SKM-1 (cell line): ENCODE results near the gene RARA.

Experiments used
- DNase-seq: peaks from one replicate; lab custom pipeline; 2025; ENCODE audit not compliant: unreplicated experiment; lab: John Stamatoyannopoulos, UW

RARA gene

GRCh38 chr17:40345161-40345993 lies 36.4 kb downstream of the RARA start:
- DNase-seq, result no peak

DNA sequence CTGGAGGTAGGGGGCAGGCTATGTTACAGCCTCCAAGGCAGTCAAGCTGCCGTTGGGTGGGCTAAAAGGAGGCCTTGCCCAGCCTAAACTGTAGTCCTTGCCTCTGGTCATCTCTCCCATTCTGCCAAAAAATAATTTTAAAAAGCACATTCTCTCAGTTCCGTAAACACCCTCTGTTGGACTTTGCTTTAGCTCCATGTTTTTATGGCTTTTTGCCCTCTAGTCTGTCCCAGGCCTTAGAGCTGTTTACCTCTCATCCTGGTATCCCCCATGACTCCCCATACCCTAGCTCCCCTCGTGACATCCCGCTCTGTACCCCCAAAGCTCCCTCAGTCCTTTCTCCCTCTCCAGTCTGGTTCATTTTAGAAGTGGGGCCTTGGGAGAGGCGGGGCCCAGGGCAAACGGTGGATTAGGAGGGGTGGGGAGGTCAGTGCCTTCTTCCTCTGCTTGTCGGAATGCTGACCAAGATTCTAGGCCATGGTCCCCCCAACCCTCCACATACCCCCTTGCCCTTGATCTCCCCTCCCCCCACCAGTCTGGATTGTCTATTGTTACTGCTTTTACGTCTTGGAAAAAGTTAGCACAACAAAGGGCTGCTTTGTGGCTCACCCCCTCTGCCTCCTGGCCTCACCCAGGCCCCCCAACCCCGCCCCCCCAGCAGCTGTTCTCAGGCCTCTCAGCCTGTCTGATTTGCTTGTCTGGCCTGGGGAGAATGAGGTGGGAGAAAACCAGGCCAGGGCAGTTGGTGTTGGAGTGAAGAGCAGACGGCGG lies 37.2 kb downstream of the RARA start:
- DNase-seq, result no peak

- no peak for DNase-seq
Observed at GRCh38 chr17:40346765-40347158, 37.8 kb downstream of the RARA start.

GRCh38 chr17:40347319-40348135 lies 38.5 kb downstream of the RARA start:
- no peak for DNase-seq

GRCh38 chr17:40348136-40348504 lies 39.1 kb downstream of the RARA start:
- no peak for DNase-seq

GRCh38 chr17:40348562-40349476 lies 39.8 kb downstream of the RARA start:
- DNase-seq, result no peak

DNA sequence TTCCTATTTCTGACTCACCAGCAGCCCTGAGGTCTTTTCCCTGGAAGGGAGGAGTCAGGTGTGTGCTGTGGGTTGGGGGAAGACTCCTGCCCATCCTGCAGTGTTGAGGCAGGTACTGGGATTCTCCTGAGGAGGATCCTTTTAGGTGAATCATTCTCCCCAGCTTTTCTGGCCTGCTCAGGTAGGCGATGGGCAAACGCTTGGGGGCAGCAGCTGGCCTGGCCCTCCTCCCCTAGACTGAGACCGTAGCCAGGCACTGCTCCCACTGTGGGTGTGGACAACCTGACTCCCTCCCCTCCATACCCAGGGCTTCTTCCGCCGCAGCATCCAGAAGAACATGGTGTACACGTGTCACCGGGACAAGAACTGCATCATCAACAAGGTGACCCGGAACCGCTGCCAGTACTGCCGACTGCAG lies 40.5 kb downstream of the RARA start:
- no peak for DNase-seq

GRCh38 chr17:40349895-40350688 lies 41.1 kb downstream of the RARA start:
- no peak for DNase-seq

DNA sequence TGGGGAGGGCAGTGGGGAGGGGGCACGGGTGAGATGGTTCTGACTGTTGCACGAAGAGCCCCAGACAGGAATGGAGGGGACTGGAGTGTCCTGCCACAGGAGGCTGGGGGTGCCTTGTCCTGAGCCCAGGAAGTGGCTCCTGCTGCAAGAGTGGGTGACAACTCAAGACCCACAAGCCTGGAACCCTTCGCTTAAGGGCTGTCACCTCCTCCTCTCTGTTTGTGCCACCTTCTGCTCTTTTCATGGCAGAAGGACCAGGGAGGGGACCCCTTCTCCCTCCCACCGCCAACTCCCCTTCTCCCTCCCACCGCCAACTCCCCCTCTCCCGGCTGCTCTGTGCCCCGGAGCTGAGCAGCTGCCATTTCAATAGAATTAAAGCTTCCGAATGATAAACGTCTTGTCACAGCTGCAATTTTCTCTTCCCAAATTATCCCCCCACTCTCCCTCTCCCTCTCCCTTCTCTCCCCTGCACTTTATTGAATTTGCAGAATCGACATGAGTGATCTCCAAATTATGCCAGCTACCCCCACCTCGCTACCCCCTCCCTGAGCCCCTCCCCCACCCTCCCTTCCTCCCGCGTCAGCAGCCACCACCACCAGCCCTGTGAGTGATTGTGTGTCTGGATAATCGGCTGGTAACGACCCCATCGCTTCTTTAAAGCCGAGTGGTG lies 41.8 kb downstream of the RARA start:
- DNase-seq, result no peak

- DNase-seq, result no peak
Observed at GRCh38 chr17:40351359-40352236, 42.6 kb downstream of the RARA start.

DNA sequence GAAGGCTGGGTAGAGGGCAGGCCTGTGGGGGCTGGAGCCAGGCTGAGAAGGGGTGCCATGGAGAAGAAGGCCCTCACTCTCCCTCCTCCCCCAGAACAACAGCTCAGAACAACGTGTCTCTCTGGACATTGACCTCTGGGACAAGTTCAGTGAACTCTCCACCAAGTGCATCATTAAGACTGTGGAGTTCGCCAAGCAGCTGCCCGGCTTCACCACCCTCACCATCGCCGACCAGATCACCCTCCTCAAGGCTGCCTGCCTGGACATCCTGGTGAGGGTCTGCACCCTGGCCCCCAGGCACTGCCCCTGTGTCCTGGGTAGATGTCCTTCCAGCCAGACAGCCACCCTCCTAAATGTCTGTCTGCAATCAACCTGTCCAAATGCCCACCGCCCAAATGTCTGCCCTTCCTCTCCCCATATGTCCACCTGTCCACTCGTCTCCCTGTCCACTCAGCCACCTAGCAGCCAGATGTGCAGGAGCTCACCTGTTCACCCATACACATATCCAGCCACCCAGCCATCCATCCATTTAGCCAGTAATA lies 43.3 kb downstream of the RARA start:
- DNase-seq, result no peak

DNA sequence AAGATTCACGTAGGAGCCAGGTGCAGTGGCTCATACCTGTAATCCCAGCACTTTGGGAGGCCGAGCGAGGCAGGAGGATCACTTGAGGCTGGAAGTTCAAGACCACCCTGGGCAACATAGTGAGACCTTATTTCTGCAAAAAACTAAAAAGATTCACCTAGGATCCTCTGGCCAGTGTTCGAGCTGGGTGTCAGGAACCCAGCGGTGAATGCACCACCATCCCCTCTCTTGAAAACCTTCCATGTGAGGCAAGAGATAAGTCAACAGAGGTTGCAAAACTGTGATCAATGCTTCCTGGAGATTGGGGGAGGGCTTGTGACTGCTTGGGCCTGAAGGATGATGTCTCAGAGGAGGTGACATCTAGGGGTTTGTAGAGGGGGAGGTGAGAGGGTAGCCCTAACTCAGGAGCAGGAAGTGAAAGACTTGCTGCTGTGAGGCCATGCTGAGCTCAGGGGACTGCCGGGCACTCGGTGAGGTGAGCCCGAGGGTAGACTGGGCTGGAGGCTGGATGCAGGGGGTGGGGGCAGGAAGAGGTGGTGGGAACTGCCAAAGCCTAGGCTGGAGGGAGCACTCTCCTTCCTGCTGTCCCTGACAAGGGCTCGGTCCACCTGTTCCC lies 43.9 kb downstream of the RARA start:
- DNase-seq, result peak; percentile 90

DNA sequence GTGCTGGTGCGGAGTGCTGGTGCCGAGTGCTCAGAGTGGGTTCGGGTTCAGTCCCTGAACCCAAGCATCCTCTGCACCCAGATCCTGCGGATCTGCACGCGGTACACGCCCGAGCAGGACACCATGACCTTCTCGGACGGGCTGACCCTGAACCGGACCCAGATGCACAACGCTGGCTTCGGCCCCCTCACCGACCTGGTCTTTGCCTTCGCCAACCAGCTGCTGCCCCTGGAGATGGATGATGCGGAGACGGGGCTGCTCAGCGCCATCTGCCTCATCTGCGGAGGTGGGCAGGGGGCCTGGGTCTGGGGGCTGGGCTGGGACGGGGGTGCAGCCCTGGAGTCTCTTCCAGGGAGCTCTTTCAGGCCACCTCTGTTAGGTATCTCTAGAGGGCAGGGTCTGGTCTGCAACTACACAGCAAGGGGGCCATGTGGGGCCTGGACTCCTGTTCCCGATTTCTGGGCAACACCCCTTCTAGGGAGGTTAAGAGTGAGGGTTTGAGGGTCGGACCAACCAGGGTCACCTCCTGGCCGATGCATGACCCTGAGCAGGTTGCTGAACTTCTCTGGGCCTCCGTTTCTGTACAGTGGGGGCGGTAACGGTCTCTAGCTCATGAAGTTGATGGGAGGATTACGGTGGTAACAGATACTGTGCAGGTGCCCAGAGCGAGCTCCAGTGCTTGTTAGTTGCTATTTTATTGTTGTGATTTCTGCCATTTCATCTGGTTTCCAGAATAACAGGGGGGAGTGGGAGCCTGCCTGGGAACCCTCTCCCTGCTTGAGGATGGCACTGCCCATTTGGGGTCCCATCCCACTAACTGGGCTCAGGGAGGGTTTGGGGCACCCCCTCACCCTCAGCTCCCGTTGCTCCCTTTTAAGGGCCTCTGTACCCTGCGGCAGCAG lies 45.5 kb downstream of the RARA start:
- DNase-seq, result no peak

DNA sequence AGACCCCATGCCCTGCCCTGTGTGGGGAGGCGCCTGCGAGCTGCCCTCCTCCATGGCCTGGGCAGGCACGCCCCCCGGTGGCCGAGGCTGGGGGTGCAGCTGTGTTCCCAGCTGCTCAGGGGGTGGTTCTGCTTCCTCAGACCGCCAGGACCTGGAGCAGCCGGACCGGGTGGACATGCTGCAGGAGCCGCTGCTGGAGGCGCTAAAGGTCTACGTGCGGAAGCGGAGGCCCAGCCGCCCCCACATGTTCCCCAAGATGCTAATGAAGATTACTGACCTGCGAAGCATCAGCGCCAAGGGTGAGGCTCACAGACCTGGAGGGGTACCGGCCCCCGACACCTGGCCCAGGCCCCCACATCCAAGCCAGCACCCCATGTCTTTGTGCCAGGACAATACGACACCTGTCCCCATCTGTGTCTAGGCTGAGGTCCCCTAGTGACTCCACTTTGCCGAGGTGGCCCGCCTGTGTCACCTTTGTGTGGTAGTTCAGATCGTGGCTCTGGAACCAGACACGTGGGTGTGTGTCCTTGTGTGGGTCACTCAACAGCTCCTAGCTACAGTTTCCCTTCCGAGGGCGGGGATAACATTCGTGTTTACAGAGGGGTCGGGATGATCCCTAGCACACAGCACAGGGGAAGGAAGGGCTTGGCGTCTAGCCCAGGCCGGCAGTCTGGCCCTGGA lies 46.3 kb downstream of the RARA start:
- no peak for DNase-seq

DNA sequence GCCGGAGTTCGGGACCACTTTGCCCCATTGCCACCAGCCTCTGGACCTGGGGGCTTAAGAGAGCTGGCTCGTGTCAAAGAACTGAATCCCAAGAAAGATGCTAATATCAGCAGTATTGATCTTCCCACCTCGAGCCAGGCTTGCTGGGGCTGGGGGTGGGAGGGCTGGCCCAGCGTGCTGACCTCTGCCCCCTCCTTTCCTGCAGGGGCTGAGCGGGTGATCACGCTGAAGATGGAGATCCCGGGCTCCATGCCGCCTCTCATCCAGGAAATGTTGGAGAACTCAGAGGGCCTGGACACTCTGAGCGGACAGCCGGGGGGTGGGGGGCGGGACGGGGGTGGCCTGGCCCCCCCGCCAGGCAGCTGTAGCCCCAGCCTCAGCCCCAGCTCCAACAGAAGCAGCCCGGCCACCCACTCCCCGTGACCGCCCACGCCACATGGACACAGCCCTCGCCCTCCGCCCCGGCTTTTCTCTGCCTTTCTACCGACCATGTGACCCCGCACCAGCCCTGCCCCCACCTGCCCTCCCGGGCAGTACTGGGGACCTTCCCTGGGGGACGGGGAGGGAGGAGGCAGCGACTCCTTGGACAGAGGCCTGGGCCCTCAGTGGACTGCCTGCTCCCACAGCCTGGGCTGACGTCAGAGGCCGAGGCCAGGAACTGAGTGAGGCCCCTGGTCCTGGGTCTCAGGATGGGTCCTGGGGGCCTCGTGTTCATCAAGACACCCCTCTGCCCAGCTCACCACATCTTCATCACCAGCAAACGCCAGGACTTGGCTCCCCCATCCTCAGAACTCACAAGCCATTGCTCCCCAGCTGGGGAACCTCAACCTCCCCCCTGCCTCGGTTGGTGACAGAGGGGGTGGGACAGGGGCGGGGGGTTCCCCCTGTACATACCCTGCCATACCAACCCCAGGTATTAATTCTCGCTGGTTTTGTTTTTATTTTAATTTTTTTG lies 47.1 kb downstream of the RARA start:
- no peak for DNase-seq
